Hair follicular keratinocyte (primary cell): ENCODE results near the gene OTUD7B. TPM values are rescaled to one million over a fixed set of nuclear protein-coding genes. Genes with fewer than 3 reads are reported as not detected.

ENCODE experiments used
- total RNA-seq: library from RNA; depleted of rRNA; stranded (reverse); fragments of >200 nt; gene quantifications from 2 replicates; pipeline ENCODE4 v1.2.3, GENCODE V29; 2015

OTUD7B gene
- 6.4 and 7.5 TPM in 2 replicates for total RNA-seq

DNA sequence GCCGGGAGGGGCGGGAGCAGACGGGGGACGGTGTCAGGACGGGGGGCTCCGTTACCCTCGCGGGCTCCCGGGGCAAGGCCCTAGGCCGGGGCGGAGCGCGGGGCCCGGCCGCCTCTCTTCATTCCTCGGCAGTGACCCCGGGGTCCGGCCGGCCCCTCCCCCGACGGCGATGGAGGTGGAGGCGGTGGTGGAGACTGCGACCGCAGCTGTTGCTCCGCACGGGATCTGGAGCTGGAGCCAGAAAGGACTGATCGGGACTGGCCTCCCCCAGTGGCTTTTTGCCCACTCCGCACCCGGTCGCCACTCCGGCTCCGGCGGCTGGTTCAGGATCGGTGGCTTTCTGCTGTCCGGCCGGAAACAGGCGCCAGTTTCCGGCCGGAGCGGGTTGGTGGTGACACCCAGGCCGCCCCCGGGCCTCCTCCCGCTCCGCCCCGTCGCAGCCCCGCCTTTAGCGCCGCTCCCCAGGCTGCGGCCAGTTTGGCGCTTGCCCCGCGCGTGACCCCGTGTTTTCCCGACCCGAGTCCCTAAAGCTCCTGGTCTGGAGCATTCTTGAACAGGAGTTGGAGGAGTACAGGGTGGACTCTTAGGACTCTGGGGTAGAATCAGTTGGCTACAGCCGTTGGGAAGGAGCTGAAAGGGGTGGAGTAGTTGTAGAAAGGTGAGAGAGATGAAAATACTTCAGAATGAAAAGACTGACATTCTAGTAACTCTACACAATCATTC, at the start of gene OTUD7B:
OTUD7B (minus strand) TSS at position 334 of the 723 bp plus-strand sequence. CDS start 33,216 bp downstream, outside the sequence.

GRCh38 chr1:149936170-149936991, 74.1 kb downstream of the OTUD7B start, which contains the start of gene MTMR11:
Gene MTMR11, minus strand, starts transcription at chr1:149936879. Its CDS starts 232 bp downstream, at chr1:149936647.

DNA sequence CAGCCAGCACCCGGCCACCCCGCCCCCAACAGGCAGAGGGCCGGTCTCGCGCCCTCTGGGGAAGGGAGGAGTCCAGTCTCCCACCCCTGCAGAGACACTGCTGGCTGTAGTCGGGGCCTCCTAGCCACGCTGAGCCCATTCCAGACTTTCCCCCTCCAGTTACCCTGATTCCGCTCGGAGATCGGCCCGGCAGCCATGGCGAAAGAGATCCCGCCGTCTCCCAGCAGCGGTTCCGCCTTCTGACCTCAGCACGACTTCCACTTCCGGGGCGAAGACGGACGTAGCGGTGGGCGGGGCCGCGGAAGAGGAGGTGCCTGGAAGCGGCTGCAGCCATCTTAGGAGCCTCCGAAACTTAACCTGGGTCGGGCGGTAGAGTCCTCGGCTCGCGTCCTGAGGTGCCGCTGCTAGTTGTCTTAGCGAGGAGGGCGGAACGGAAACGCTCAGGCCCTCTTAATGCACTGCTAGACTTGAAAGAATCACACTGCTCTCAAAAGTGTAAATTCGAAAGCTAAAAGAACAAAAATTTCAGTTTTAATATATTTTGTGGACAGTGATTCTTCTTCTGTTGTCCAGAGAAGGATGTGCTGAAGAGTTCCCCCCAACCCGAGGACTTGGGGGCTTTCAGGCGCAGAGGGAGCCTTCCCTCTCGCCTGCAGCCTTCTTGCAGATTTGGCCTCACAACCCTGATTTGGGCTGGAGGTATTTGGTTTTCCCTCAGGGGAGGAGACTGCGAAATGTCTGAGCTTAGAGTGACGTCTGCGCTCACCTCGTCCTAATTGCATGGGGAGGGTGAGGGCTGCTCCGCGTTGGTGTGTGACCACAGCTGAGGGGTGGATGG, 82.7 kb downstream of the OTUD7B start, which contains the start of gene SF3B4:
SF3B4 (minus strand) TSS at position 241 of the 838 bp plus-strand sequence; CDS start at position 197, 44 bp downstream.

DNA sequence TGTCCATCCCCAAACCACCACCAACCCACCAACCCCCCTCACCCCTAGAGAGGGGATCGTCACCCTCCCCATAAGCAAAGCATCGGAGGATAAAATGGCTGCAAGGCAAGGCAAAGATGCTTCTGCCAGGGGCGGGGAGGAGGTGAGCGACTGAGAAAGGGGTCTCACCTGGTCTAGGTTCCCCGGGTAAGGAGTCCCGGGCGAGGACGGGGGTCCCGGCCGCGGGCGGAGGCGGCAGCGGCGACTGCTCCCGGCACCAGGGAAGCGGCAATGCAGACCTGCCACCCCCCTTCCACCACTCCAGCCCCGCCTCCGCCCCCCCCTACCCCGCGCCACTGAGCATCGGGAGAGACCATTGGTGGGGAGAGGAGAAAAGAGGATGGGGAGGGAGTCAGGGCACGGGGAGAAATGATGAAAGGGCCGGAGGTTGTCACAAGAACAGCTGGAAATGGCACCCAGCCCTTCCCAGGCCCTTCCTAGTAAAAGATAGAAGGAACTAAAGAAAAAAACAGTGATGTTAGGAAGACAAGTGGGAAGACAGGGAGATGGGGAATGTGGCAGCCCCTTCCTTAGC, 92.9 kb downstream of the OTUD7B start, which contains the start of gene SV2A:
SV2A (minus strand) TSS at position 274 of the 574 bp plus-strand sequence. CDS start 4,004 bp downstream, outside the sequence.

DNA sequence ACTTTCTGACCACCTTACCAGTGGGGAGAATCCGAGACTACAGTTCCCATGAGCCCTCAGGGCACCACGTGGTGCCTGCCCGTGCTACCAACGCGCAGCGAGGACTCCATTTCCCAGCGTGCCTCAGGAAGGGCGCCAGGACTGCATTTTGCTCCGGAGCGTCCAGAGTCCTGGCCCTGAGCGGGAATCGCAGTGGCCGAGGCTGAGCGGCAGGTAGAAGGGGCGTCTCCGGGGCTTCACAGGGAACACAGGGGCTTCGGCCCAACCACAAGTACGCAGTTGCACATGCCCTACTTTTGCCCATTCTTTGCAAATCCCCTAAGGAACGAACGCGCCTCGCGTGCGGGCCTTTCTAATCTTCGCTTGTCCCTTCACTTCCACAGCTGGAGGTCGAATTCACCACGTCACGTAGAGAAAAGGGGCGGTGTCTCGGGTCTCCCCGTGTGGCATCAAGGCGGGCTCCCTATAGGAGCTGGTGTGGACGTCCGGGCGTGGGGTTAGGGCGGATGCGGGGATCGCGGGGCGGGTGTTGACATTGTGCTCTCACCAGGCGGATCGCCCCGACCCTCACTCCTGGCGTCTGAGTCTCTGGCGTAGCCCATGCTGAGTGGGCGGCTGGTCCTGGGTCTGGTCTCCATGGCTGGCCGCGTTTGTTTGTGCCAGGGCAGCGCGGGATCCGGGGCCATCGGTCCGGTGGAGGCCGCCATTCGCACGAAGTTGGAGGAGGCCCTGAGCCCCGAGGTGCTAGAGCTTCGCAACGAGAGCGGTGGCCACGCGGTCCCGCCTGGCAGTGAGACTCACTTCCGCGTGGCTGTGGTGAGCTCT, 110.9 kb downstream of the OTUD7B start, which contains the start of gene BOLA1:
BOLA1 (plus strand) TSS at position 109 of the 825 bp plus-strand sequence; CDS start at position 601, 492 bp downstream.

Other genes starting within 250 kb of the OTUD7B start
- not detected in 2 replicates for gene FCGR1A, start 228.0 kb downstream of the OTUD7B start, total RNA-seq
- gene BOLA1, start 111.2 kb downstream of the OTUD7B start, total RNA-seq = 14.1 and 17.6 TPM in 2 replicates
- 1.3 and 2.2 TPM in 2 replicates for gene SV2A, start 92.9 kb downstream of the OTUD7B start, total RNA-seq
- 9.8 and 10.9 TPM in 2 replicates for gene SF3B4, start 82.9 kb downstream of the OTUD7B start, total RNA-seq
- gene MTMR11, start 73.8 kb downstream of the OTUD7B start, total RNA-seq = 10.2 and 16.2 TPM in 2 replicates
- gene VPS45, start 57.0 kb upstream of the OTUD7B start, total RNA-seq = 22.9 and 24.1 TPM in 2 replicates
- 5.6 and 5.8 TPM in 2 replicates for gene PLEKHO1, start 139.2 kb upstream of the OTUD7B start, total RNA-seq
- gene ANP32E, start 225.4 kb upstream of the OTUD7B start, total RNA-seq = 12.3 and 20.8 TPM in 2 replicates
- 0.08 and 0.39 TPM in 2 replicates for gene CA14, start 247.0 kb upstream of the OTUD7B start, total RNA-seq